Measurements from ENCODE around the gene TCF7.

TCF7 gene

GRCh38 chr5:134091626-134092121 lies 22.8 kb upstream of the TCF7 start:
- no peak for DNase-seq

GRCh38 chr5:134092875-134093274 lies 21.6 kb upstream of the TCF7 start:
- peak; percentile 37 for DNase-seq

GRCh38 chr5:134093351-134093750 lies 21.1 kb upstream of the TCF7 start:
- no peak for DNase-seq

- no peak for DNase-seq
Observed at GRCh38 chr5:134095293-134095692, 19.2 kb upstream of the TCF7 start.

GRCh38 chr5:134095887-134096589 lies 18.4 kb upstream of the TCF7 start:
- DNase-seq: no peak

GRCh38 chr5:134097211-134097749 lies 17.2 kb upstream of the TCF7 start:
- no peak for DNase-seq

GRCh38 chr5:134098690-134099089 lies 15.8 kb upstream of the TCF7 start:
- DNase-seq: no peak

- DNase-seq: no peak
Observed at GRCh38 chr5:134099288-134099872, 15.1 kb upstream of the TCF7 start.

- DNase-seq: no peak
Observed at GRCh38 chr5:134099939-134100282, 14.6 kb upstream of the TCF7 start.

GRCh38 chr5:134100283-134101091 lies 14.0 kb upstream of the TCF7 start:
- no peak for DNase-seq

GRCh38 chr5:134101686-134102439 lies 12.6 kb upstream of the TCF7 start:
- peak; percentile 74 for DNase-seq

- DNase-seq: no peak
Observed at GRCh38 chr5:134103397-134103796, 11.1 kb upstream of the TCF7 start.

GRCh38 chr5:134103998-134104654 lies 10.4 kb upstream of the TCF7 start:
- DNase-seq: no peak

GRCh38 chr5:134106991-134107701 lies 7.3 kb upstream of the TCF7 start:
- no peak for DNase-seq

- DNase-seq: no peak
Observed at GRCh38 chr5:134107779-134108178, 6.7 kb upstream of the TCF7 start.

GRCh38 chr5:134110382-134110781 lies 4.1 kb upstream of the TCF7 start:
- no peak for DNase-seq

GRCh38 chr5:134111741-134112647 lies 2.5 kb upstream of the TCF7 start:
- no peak for DNase-seq

- DNase-seq: no peak
Observed at GRCh38 chr5:134112726-134113362, 1.6 kb upstream of the TCF7 start.

- no peak for DNase-seq
Observed at GRCh38 chr5:134113363-134113889, 1.1 kb upstream of the TCF7 start.
